GM23338 (cell line): ENCODE measurements around the gene FBXO17. TPM values are rescaled to one million over a fixed set of nuclear protein-coding genes. Genes with fewer than 3 reads are reported as not detected.

Experiments
- ATAC-seq: fragments of 200-7000 bp; cut with Tn5 transposase; 3 replicates; pipeline ENCODE4 v1.9.1; 2020
- DNase-seq: peaks from one replicate; pipeline ENCODE4 v3.0.0-alpha.2; 2015; ENCODE audit warnings: low spot score
- H2AFZ ChIP-seq: fragments of 200-600 bp; sonication (generic); 2 replicates; pipeline ENCODE4 v1.8.0; 2016; ENCODE audit warnings: antibody characterized with exemption, mild to moderate bottlenecking, moderate library complexity
- H3F3A ChIP-seq: fragments of 200-600 bp; sonication (generic); replicated peaks from 2 replicates; pipeline ENCODE4 v1.8.0; 2017; ENCODE audit warnings: antibody characterized with exemption, mixed run types, low read depth
- H3K27ac ChIP-seq: fragments of 200-600 bp; sonication (generic); 2 replicates; pipeline ENCODE4 v1.6.1; 2016; ENCODE audit warnings: low read depth
- H3K27me3 ChIP-seq: fragments of 200-600 bp; sonication (generic); 2 replicates; pipeline ENCODE4 v1.8.0; 2016; ENCODE audit warnings: mild to moderate bottlenecking, mixed run types, moderate library complexity; ENCODE audit not compliant: insufficient read depth
- H3K36me3 ChIP-seq: fragments of 200-600 bp; sonication (generic); 2 replicates; pipeline ENCODE4 v1.8.0; 2016; ENCODE audit warnings: mild to moderate bottlenecking; ENCODE audit not compliant: insufficient read depth
- H3K4me1 ChIP-seq: fragments of 200-600 bp; sonication (generic); 2 replicates; pipeline ENCODE4 v1.8.0; 2016; ENCODE audit warnings: mild to moderate bottlenecking, moderate library complexity; ENCODE audit not compliant: insufficient read depth
- H3K4me2 ChIP-seq: fragments of 200-600 bp; sonication (generic); 2 replicates; pipeline ENCODE4 v1.7.1; 2017; ENCODE audit warnings: mixed run types
- H3K4me3 ChIP-seq: fragments of 200-600 bp; sonication (generic); 2 replicates; pipeline ENCODE4 v1.6.1; 2016; ENCODE audit warnings: mixed run types
- H3K79me2 ChIP-seq: fragments of 200-600 bp; sonication (generic); replicated peaks from 2 replicates; pipeline ENCODE4 v1.8.0; 2017; ENCODE audit warnings: mild to moderate bottlenecking; ENCODE audit not compliant: insufficient read depth
- H3K9me2 ChIP-seq: fragments of 200-600 bp; sonication (generic); 2 replicates; pipeline ENCODE4 v1.8.0; 2017; ENCODE audit not compliant: insufficient read depth
- H4K20me1 ChIP-seq: fragments of 200-600 bp; sonication (generic); replicated peaks from 2 replicates; pipeline ENCODE4 v1.8.0; 2017; ENCODE audit warnings: mild to moderate bottlenecking; ENCODE audit not compliant: insufficient read depth
- H3K27ac Mint-ChIP-seq: 2 replicates; pipeline ENCODE4 v1.8.0; 2020; ENCODE audit warnings: inconsistent platforms, mild to moderate bottlenecking, moderate library complexity, mixed read lengths
- H3K27me3 Mint-ChIP-seq: 3 replicates; pipeline ENCODE4 v1.8.0; 2022; ENCODE audit warnings: low read depth, mild to moderate bottlenecking, moderate library complexity, mixed read lengths, inconsistent platforms; ENCODE audit not compliant: insufficient read depth, poor library complexity
- H3K36me3 Mint-ChIP-seq: 3 replicates; pipeline ENCODE4 v1.8.0; 2021; ENCODE audit warnings: low read depth, mild to moderate bottlenecking, inconsistent platforms, moderate library complexity, mixed read lengths
- H3K4me1 Mint-ChIP-seq: 3 replicates; pipeline ENCODE4 v1.8.0; 2020; ENCODE audit warnings: mild to moderate bottlenecking, inconsistent platforms, mixed read lengths
- H3K4me3 Mint-ChIP-seq: 3 replicates; pipeline ENCODE4 v1.8.0; 2021; ENCODE audit warnings: moderate library complexity, mild to moderate bottlenecking, inconsistent platforms, mixed read lengths
- H3K9me3 Mint-ChIP-seq: 3 replicates; pipeline ENCODE4 v1.8.0; 2020; ENCODE audit warnings: moderate library complexity, mild to moderate bottlenecking, inconsistent platforms, mixed read lengths
- ETS1 ChIP-seq: IDR thresholded peaks from 2 replicates; pipeline ENCODE4 v1.6.1; 2016; ENCODE audit warnings: antibody characterized with exemption
- EZH2 ChIP-seq: fragments of 200-600 bp; sonication (generic); IDR thresholded peaks from one replicate; pipeline ENCODE4 v1.8.0; 2017; ENCODE audit warnings: antibody characterized with exemption, mild to moderate bottlenecking, low read depth; ENCODE audit not compliant: unreplicated experiment
- EZH2phosphoT487 ChIP-seq: fragments of 200-600 bp; sonication (generic); IDR thresholded peaks from one replicate; pipeline ENCODE4 v1.8.1; 2018; ENCODE audit warnings: antibody characterized with exemption; ENCODE audit not compliant: unreplicated experiment
- NANOG ChIP-seq: IDR thresholded peaks from 2 replicates; pipeline ENCODE4 v1.6.1; 2016; ENCODE audit warnings: antibody characterized with exemption, borderline replicate concordance
- POLR2AphosphoS5 ChIP-seq: IDR thresholded peaks from 2 replicates; pipeline ENCODE4 v1.6.1; 2016; ENCODE audit warnings: antibody characterized with exemption, low read depth
- STAT1 ChIP-seq: IDR thresholded peaks from one replicate; pipeline ENCODE4 v1.6.1; 2016; ENCODE audit warnings: antibody characterized with exemption; ENCODE audit not compliant: unreplicated experiment
- ZNF114 ChIP-seq: fragments of 250-450 bp; sonication (Bioruptor Pico); IDR thresholded peaks from 2 replicates; pipeline ENCODE4 v1.5.0; 2020; ENCODE audit warnings: mild to moderate bottlenecking, moderate library complexity
- ZNF462 ChIP-seq: fragments of 250-450 bp; sonication (Bioruptor Pico); IDR thresholded peaks from 2 replicates; pipeline ENCODE4 v1.5.0; 2020; ENCODE audit warnings: mild to moderate bottlenecking, moderate library complexity
- polyA plus RNA-seq: library from polyadenylated mRNA; unstranded; fragments of >200 nt; fragmentation: Nextera tagmentation; extraction: Ambion mirVana; gene quantifications from 2 replicates; pipeline ENCODE4 v1.2.1, GENCODE V29; 2016
- total RNA-seq: library from RNA; depleted of rRNA; stranded (reverse); fragments of >200 nt; shearing (Covaris generic); gene quantifications from 2 replicates; pipeline ENCODE4 v1.2.3, GENCODE V29; 2014
- TF ChIP-seq, protein P1 (sequence below): IDR thresholded peaks from one replicate; pipeline ENCODE4 v1.6.1; 2018; ENCODE audit warnings: antibody characterized with exemption; ENCODE audit not compliant: unreplicated experiment
- TF ChIP-seq, protein P2 (sequence below), 2 experiments: fragments of 200-600 bp in 1 of 2; sonication (generic) in 1 of 2; conservative IDR thresholded peaks; 2 replicates each; pipeline versions ENCODE4 v1.5.1 to v1.6.1; 2016 to 2017; ENCODE audit warnings: antibody characterized with exemption in 2 of 2, low read depth in 2 of 2, mild to moderate bottlenecking in 2 of 2, moderate library complexity in 1 of 2

FBXO17 gene
- total and polyA plus RNA-seq, 2 experiments from 2014 or later, result 17.2 to 29.0 TPM

- peaks cover 6% of the 10 kb centered on the region for H3K4me1 Mint-ChIP-seq
- H3K36me3 Mint-ChIP-seq, result no peaks in the 10 kb centered on the region
- H3K27ac Mint-ChIP-seq, result peak overlapping the region; percentile 17
Observed at GRCh38 chr19:38989066-38989605, 13.6 kb upstream of the FBXO17 start.

More at GRCh38 chr19:38989066-38989605, 13.6 kb upstream of the FBXO17 start:
- Mint-ChIP-seq H3K4me3 (no peak overlapping the region), H3K27me3 (peaks cover 18% of the 10 kb centered on the region), H3K9me3 (no peaks in the 10 kb centered on the region)
- H3K9me2 ChIP-seq, result no peaks in the 10 kb centered on the region
- H3F3A ChIP-seq, result no peaks in the 10 kb centered on the region
- H3K79me2 ChIP-seq, result no peaks in the 10 kb centered on the region
- peaks cover 5% of the 10 kb centered on the region for H3K4me1 ChIP-seq
- TF ChIP-seq ETS1 (no peak), STAT1 (no peak), EZH2phosphoT487 (no peak), ZNF462 (CRISPR knock-in tag) (no peak), POLR2AphosphoS5 (no peak), ZNF114 (no peak), NANOG (no peak), EZH2 (no peak)
- TF ChIP-seq, protein P1, sequence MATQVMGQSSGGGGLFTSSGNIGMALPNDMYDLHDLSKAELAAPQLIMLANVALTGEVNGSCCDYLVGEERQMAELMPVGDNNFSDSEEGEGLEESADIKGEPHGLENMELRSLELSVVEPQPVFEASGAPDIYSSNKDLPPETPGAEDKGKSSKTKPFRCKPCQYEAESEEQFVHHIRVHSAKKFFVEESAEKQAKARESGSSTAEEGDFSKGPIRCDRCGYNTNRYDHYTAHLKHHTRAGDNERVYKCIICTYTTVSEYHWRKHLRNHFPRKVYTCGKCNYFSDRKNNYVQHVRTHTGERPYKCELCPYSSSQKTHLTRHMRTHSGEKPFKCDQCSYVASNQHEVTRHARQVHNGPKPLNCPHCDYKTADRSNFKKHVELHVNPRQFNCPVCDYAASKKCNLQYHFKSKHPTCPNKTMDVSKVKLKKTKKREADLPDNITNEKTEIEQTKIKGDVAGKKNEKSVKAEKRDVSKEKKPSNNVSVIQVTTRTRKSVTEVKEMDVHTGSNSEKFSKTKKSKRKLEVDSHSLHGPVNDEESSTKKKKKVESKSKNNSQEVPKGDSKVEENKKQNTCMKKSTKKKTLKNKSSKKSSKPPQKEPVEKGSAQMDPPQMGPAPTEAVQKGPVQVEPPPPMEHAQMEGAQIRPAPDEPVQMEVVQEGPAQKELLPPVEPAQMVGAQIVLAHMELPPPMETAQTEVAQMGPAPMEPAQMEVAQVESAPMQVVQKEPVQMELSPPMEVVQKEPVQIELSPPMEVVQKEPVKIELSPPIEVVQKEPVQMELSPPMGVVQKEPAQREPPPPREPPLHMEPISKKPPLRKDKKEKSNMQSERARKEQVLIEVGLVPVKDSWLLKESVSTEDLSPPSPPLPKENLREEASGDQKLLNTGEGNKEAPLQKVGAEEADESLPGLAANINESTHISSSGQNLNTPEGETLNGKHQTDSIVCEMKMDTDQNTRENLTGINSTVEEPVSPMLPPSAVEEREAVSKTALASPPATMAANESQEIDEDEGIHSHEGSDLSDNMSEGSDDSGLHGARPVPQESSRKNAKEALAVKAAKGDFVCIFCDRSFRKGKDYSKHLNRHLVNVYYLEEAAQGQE, result no peak
- TF ChIP-seq, protein P2, sequence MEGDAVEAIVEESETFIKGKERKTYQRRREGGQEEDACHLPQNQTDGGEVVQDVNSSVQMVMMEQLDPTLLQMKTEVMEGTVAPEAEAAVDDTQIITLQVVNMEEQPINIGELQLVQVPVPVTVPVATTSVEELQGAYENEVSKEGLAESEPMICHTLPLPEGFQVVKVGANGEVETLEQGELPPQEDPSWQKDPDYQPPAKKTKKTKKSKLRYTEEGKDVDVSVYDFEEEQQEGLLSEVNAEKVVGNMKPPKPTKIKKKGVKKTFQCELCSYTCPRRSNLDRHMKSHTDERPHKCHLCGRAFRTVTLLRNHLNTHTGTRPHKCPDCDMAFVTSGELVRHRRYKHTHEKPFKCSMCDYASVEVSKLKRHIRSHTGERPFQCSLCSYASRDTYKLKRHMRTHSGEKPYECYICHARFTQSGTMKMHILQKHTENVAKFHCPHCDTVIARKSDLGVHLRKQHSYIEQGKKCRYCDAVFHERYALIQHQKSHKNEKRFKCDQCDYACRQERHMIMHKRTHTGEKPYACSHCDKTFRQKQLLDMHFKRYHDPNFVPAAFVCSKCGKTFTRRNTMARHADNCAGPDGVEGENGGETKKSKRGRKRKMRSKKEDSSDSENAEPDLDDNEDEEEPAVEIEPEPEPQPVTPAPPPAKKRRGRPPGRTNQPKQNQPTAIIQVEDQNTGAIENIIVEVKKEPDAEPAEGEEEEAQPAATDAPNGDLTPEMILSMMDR (conservative IDR thresholded peaks at IDR 0.05; ENCODE audit: low read depth in 2 of 2), result no peak
- H3K36me3 ChIP-seq, result no peaks in the 10 kb centered on the region
- ATAC-seq (peak; percentile 99), DNase-seq (peak; percentile 82)
- 0 out of 2 replicates have a peak overlapping the region, but pooled peaks have one; percentile 72 for H3K27ac ChIP-seq
- no peaks in the 10 kb centered on the region for H3K27me3 ChIP-seq
- H3K4me2 ChIP-seq, result peak overlapping the region; percentile 69
- no peak overlapping the region for H2AFZ ChIP-seq
- no peaks in the 10 kb centered on the region for H4K20me1 ChIP-seq
- H3K4me3 ChIP-seq, result no peak overlapping the region
